ENCODE data around the gene XPR1.

- TF ChIP-seq POLR2A (IDR thresholded peaks at IDR 0.05) (no peak), CTCF (IDR thresholded peaks at IDR 0.05) (no peak)
These were observed 217.4 kb downstream of the XPR1 start for GRCh38 chr1:180849031-180849775.
